ENCODE data around the gene PIP5K1C. TPM values are rescaled to one million over a fixed set of nuclear protein-coding genes. Genes with fewer than 3 reads are reported as not detected.

The PIP5K1C gene
- total RNA-seq, 1 donor from 2014 or later: 42.0 TPM

GRCh38 chr19:3725121-3725520 lies 24.9 kb upstream of the PIP5K1C start:
- Histone ChIP-seq H3K9me3 (ENCODE audit: insufficient read depth, low read depth, low read length) (no peaks in the 10 kb centered on the region), H3K79me2 (ENCODE audit: insufficient read depth, low read length) (no peaks in the 10 kb centered on the region), H3K9ac (ENCODE audit: low read length) (no peak overlapping the region), H4K20me1 (ENCODE audit: insufficient read depth, low read length) (no peaks in the 10 kb centered on the region), H3K27me3 (ENCODE audit: insufficient read depth, low read length) (peaks cover 17% of the 10 kb centered on the region), H3K4me1 (ENCODE audit: insufficient read depth, low read length) (no peaks in the 10 kb centered on the region), H3K4me3 (ENCODE audit: insufficient read depth, low read depth, low read length) (no peak overlapping the region), H2AFZ (ENCODE audit: low read depth, low read length) (no peak overlapping the region), H3K27ac (ENCODE audit: low read depth, low read length) (no peak overlapping the region), H3K36me3 (ENCODE audit: insufficient read depth, low read length) (no peaks in the 10 kb centered on the region), H3K4me2 (ENCODE audit: low read length) (no peak overlapping the region)
- Mint-ChIP-seq H3K27ac (ENCODE audit: unreplicated experiment) (no peak overlapping the region), H3K36me3 (ENCODE audit: low read depth, unreplicated experiment) (no peaks in the 10 kb centered on the region), H3K9me3 (ENCODE audit: unreplicated experiment) (no peaks in the 10 kb centered on the region), H3K4me1 (ENCODE audit: low read depth, unreplicated experiment) (no peaks in the 10 kb centered on the region), H3K4me3 (ENCODE audit: unreplicated experiment) (no peak overlapping the region), H3K27me3 (ENCODE audit: low read depth, unreplicated experiment) (peaks cover 14% of the 10 kb centered on the region)
- FAIRE-seq: no peak
- DNase-seq (ENCODE audit: low read depth): no peak
- TF ChIP-seq EZH2 (IDR thresholded peaks at IDR 0.05; ENCODE audit: insufficient read depth, low read length): no peak
- no peak for TF ChIP-seq CTCF (IDR thresholded peaks at IDR 0.05; ENCODE audit: insufficient read depth, low read depth, low read length)

- FAIRE-seq: no peak
- H3K4me3 Mint-ChIP-seq (ENCODE audit: unreplicated experiment): no peak overlapping the region
These were observed 23.6 kb upstream of the PIP5K1C start for GRCh38 chr19:3723883-3724282.

More at GRCh38 chr19:3723883-3724282, 23.6 kb upstream of the PIP5K1C start:
- H4K20me1 ChIP-seq (ENCODE audit: insufficient read depth, low read length): no peaks in the 10 kb centered on the region
- Mint-ChIP-seq H3K27ac (ENCODE audit: unreplicated experiment) (no peak overlapping the region), H3K9me3 (ENCODE audit: unreplicated experiment) (no peaks in the 10 kb centered on the region), H3K4me1 (ENCODE audit: low read depth, unreplicated experiment) (no peaks in the 10 kb centered on the region), H3K36me3 (ENCODE audit: low read depth, unreplicated experiment) (no peaks in the 10 kb centered on the region), H3K27me3 (ENCODE audit: low read depth, unreplicated experiment) (peaks cover 14% of the 10 kb centered on the region)
- no peak overlapping the region for H3K9ac ChIP-seq (ENCODE audit: low read length)
- no peaks in the 10 kb centered on the region for H3K9me3 ChIP-seq (ENCODE audit: insufficient read depth, low read depth, low read length)
- H3K4me3 ChIP-seq (ENCODE audit: insufficient read depth, low read depth, low read length): no peak overlapping the region
- no peak overlapping the region for H3K4me2 ChIP-seq (ENCODE audit: low read length)
- H3K27ac ChIP-seq (ENCODE audit: low read depth, low read length): no peak overlapping the region
- TF ChIP-seq CTCF (IDR thresholded peaks at IDR 0.05; ENCODE audit: insufficient read depth, low read depth, low read length): no peak
- TF ChIP-seq EZH2 (IDR thresholded peaks at IDR 0.05; ENCODE audit: insufficient read depth, low read length): no peak
- no peaks in the 10 kb centered on the region for H3K79me2 ChIP-seq (ENCODE audit: insufficient read depth, low read length)
- no peaks in the 10 kb centered on the region for H3K4me1 ChIP-seq (ENCODE audit: insufficient read depth, low read length)
- peaks cover 17% of the 10 kb centered on the region for H3K27me3 ChIP-seq (ENCODE audit: insufficient read depth, low read length)
- H3K36me3 ChIP-seq (ENCODE audit: insufficient read depth, low read length): no peaks in the 10 kb centered on the region
- no peak overlapping the region for H2AFZ ChIP-seq (ENCODE audit: low read depth, low read length)
- DNase-seq (ENCODE audit: low read depth): no peak

Measured in astrocyte (in vitro differentiated cells and primary cell).